ENCODE results near the gene ARPC5. TPM values are rescaled to one million over a fixed set of nuclear protein-coding genes. Genes with fewer than 3 reads are reported as not detected.

The ARPC5 gene
- polyA plus RNA-seq, 1 experiment = 293 TPM

DNA sequence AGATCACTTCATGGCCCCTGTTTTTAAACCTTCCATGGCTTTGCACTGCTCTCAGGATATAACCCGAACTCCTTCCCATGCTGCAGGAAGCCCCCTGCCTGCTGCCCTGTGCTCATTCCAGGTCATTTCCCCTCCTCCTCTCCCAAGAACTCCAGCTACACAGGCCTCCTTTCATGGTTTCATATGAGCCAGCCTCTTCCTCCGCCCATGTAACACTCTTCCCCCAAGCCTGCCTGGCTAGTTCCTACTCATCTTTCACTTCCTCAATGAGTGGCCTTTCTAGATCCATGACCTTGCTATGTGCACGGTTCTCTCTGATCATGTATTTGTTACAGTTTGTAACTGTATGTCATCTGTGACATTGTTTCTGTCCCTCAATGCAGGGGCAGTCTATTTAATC lies 42.2 kb downstream of the ARPC5 start:
- Histone ChIP-seq H3K27me3 (ENCODE audit: control insufficient read depth, insufficient read depth, low read length) (no peaks in the 10 kb centered on the region), H3K27ac (ENCODE audit: low read depth, low read length) (peak overlapping the region; percentile 11), H3K4me3 (ENCODE audit: low read depth, low read length) (no peak overlapping the region), H3K9me3 (ENCODE audit: control insufficient read depth, insufficient read depth, low read length) (no peaks in the 10 kb centered on the region)
- no peak for TF ChIP-seq CTCF (IDR thresholded peaks at IDR 0.05; ENCODE audit: low read depth, low read length)
- CTCF ChIA-PET = no interaction called here
- POLR2A ChIA-PET = no interaction called here
- DNase-seq (ENCODE audit: low read depth, low spot score) = no peak

GRCh38 chr1:183592733-183593132 lies 42.9 kb downstream of the ARPC5 start:
- Histone ChIP-seq H3K27ac (ENCODE audit: low read depth, low read length) (no peak overlapping the region), H3K27me3 (ENCODE audit: control insufficient read depth, insufficient read depth, low read length) (no peaks in the 10 kb centered on the region), H3K4me3 (ENCODE audit: low read depth, low read length) (no peak overlapping the region), H3K9me3 (ENCODE audit: control insufficient read depth, insufficient read depth, low read length) (no peaks in the 10 kb centered on the region)
- DNase-seq (ENCODE audit: low read depth, low spot score) = no peak
- no peak for TF ChIP-seq CTCF (IDR thresholded peaks at IDR 0.05; ENCODE audit: low read depth, low read length)
- ChIA-PET POLR2A (no interaction called here), CTCF (no interaction called here)

DNA sequence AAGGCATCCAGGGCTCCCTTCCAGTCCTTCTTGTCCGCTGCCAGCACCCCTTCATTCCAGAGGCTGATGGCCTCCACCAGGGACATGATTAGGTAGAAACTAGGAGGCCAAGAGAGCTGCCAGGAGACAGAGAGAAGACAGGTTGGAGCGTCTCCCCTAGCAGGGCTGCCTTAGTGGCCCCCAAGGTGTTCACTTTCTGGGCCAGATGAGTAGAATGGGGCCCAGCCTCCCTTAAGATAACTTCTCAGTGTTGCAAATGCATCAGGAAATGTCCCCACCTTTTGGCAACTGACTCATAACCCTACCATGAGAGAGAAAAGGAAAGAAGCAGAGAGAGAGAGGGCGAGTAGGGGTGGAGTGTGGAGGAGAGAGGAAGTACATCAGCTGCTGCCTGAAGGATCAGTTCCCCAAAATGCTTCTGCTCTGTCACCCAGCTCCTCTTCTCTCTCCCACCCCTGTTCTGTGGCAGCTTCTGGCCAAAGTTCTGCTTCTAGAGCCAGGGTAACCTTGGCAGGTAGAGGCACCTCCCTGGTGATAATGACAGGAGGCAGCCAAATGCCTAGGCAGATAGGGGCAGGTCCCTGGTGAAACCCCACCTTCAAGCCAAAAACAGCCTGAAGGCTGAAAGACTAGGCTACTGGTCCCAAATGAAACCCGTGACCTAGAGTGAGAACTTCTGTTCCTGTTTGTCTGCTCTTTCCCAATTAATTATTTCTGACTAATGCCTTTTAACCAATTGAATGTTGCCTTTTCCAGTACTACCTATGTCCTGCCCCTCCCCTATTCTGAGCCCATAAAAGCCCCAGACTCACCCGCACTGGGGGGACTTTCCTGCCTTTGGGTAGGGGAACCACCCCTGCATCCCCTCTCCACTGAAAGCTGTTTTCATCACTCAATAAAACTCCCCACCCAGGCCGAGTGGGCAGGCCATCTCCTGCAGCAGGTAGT lies 45.1 kb downstream of the ARPC5 start, which contains the start of gene NCF2:
NCF2 (minus strand) TSS at position 216 of the 948 bp plus-strand sequence; CDS start at position 86, 130 bp downstream.
- ChIA-PET POLR2A (interaction anchor here (0.7 kb wide), 2 partner anchors 272 to 292 kb away, joined by 3 to 6 read pairs; no protein-coding TSS in a partner anchor), CTCF (no interaction called here)
- TF ChIP-seq CTCF (IDR thresholded peaks at IDR 0.05; ENCODE audit: low read depth, low read length) = no peak
- Histone ChIP-seq H3K4me3 (ENCODE audit: low read depth, low read length) (no peak within 1 kb of the TSS), H3K27me3 (ENCODE audit: control insufficient read depth, insufficient read depth, low read length) (no peaks in the 10 kb centered on the region), H3K9me3 (ENCODE audit: control insufficient read depth, insufficient read depth, low read length) (no peaks in the 10 kb centered on the region), H3K27ac (ENCODE audit: low read depth, low read length) (no peak within 1 kb of the TSS)
- DNase-seq (ENCODE audit: low read depth, low spot score) = no peak

- H3K27ac ChIP-seq (ENCODE audit: low read depth, low read length) = no peak overlapping the region
- H3K27me3 ChIP-seq (ENCODE audit: control insufficient read depth, insufficient read depth, low read length) = no peaks in the 10 kb centered on the region
- no peak for DNase-seq (ENCODE audit: low read depth, low spot score)
- ChIA-PET POLR2A (no interaction called here), CTCF (no interaction called here)
- no peaks in the 10 kb centered on the region for H3K9me3 ChIP-seq (ENCODE audit: control insufficient read depth, insufficient read depth, low read length)
- no peak for TF ChIP-seq CTCF (IDR thresholded peaks at IDR 0.05; ENCODE audit: low read depth, low read length)
- no peak overlapping the region for H3K4me3 ChIP-seq (ENCODE audit: low read depth, low read length)
Observed at GRCh38 chr1:183589874-183590243, 45.7 kb downstream of the ARPC5 start.

GRCh38 chr1:183589384-183589783 lies 46.2 kb downstream of the ARPC5 start:
- H3K9me3 ChIP-seq (ENCODE audit: control insufficient read depth, insufficient read depth, low read length) = no peaks in the 10 kb centered on the region
- H3K4me3 ChIP-seq (ENCODE audit: low read depth, low read length) = no peak overlapping the region
- no peak overlapping the region for H3K27ac ChIP-seq (ENCODE audit: low read depth, low read length)
- ChIA-PET POLR2A (no interaction called here), CTCF (no interaction called here)
- DNase-seq (ENCODE audit: low read depth, low spot score) = no peak
- H3K27me3 ChIP-seq (ENCODE audit: control insufficient read depth, insufficient read depth, low read length) = no peaks in the 10 kb centered on the region
- no peak for TF ChIP-seq CTCF (IDR thresholded peaks at IDR 0.05; ENCODE audit: low read depth, low read length)
